CD1c-positive myeloid dendritic cell (primary cell): ENCODE results near the gene MTCH2.
A peak's percentile ranks its signal among the peaks of the same experiment; 100 is the strongest.

Experiments used
- DNase-seq: peaks from one replicate; pipeline ENCODE4 v3.0.0-alpha.2; 2016; ENCODE audit errors: extremely low spot score

MTCH2 gene

DNA sequence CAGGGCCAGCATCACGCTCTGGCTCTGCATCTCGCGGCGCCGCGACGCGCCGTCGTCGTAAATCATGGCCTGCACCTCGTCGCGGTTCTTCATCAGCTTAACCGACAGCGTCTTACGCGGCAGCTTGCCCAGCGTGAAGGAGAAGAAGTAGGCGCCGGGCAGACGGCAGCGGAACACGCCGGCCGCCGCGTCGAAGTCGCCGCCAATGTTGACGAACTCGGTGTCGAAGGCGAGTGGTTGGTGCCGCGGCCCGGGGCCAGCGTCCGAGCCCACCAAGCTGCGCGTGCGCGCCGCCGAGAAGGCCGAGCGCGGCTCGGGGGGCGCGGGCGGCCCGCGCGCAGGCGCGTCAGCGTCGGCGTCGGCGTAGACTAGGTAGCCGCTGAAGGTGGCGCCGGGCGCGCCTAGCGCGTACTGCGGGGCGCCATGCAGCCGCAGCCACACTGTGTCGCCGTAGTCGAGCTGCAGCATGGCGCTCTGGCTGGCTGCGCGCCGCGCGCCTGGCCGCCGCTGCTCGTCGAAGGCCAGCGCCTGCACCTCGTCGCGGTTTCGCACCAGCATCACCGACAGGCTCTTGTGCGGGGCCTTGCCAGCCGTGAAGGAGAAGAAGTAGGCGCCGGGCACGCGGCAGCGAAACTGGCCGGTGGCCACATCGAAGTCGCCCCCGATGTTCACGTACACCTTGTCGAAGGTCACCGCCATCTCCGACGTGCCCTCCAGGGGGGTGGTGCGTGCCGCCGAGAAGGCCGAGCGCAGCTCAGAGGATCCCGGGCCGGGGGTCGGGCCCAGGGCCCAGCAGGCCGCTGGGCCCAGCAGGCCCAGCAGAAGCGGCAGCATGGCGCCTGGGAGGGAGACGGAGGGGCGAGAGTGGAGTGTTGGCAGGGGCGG, 52.1 kb downstream of the MTCH2 start:
- DNase-seq = no peak

DNA sequence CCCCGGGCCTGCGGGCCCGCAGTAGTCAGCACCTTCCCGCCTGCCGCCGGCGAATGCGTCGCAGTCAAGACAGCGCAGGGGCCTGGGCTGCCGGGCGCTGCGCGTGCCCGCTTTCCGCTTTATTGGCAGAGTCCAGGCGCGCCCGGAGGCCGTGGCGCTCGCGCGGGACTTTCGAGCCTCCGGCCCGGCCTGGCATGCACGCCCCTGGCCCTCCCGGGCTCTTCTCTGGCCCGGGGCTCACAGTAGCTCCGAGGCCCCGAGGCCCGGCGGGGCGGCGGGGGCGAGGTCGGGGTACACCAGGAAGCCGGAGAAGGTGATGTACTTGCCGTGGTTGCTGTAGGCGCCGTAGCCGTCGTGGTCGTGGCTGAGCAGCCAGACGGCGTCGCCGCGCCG, 52.8 kb downstream of the MTCH2 start:
- no peak for DNase-seq

DNA sequence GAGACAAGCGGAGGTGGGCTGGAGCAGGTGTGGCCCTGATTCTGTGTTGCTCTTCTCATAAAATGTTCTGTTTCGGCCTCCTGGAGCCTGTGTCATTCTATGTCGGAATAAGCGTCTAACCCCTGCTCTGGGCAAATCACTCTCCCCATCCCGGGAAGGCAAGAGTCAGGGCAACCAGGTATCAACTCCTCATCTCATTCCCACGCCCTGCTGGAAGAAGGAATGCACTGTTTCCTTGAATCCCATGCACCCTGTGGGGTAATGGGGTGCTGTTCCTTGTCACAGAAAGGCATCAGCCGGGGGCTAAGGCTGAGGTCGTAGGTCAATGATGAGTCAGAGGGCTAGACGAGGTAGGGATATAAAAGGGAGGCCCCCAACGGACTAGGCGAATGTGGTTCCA, 53.2 kb downstream of the MTCH2 start:
- DNase-seq = no peak

- peak; percentile 82 for DNase-seq
These were observed 54.5 kb downstream of the MTCH2 start for GRCh38 chr11:47587723-47588326.

- peak; percentile 23 for DNase-seq
These were observed 55.2 kb downstream of the MTCH2 start for GRCh38 chr11:47587039-47587716.

- DNase-seq = no peak
These were observed 56.1 kb downstream of the MTCH2 start, which contains the start of gene FAM180B for GRCh38 chr11:47586098-47586855. Gene FAM180B, plus strand, starts transcription at chr11:47586678. Its CDS starts 91 bp downstream, at chr11:47586769.

- no peak for DNase-seq
These were observed 58.5 kb downstream of the MTCH2 start for GRCh38 chr11:47583844-47584243.

GRCh38 chr11:47578524-47579494, 63.5 kb downstream of the MTCH2 start, which contains the start of the genes KBTBD4 and NDUFS3:
Gene KBTBD4, minus strand, starts transcription at chr11:47578970. Its CDS starts 19 bp downstream, at chr11:47578951.
Gene NDUFS3, plus strand, starts transcription at chr11:47579074. Its CDS starts 18 bp downstream, at chr11:47579092.
- DNase-seq = peak; percentile 94

GRCh38 chr11:47577460-47578041, 64.8 kb downstream of the MTCH2 start:
- DNase-seq = no peak

- no peak for DNase-seq
These were observed 69.0 kb downstream of the MTCH2 start for GRCh38 chr11:47573321-47573720.

DNA sequence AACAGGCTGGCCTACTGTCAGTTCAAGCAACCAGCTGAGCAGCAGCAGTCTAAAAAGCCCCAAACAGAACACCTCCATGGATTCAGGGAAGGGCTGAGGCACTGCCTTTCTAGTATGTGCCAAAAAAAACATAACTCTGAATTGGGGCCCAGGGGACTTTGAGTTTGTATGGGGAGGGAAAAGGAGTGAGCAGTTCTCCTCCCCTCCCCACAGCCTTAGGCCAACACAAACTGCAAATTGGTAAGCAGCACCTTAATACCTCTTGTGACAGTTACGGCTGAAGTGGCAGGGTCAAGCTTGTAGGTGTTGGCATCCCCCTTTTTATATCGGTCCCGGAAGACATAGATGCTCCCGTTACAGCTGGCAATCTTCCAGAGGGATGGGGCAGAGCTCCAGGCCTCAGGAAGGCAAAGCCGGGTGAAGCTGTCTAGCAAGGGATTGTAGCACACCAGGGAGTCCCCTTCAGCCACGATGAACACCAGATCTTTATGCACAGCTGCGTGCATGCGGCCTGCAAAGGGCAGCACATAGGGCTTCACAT, 69.6 kb downstream of the MTCH2 start:
- no peak for DNase-seq

GRCh38 chr11:47571895-47572294, 70.5 kb downstream of the MTCH2 start:
- no peak for DNase-seq

- no peak for DNase-seq
These were observed 71.0 kb downstream of the MTCH2 start for GRCh38 chr11:47571357-47571729.

GRCh38 chr11:47570651-47571356, 71.6 kb downstream of the MTCH2 start:
- DNase-seq = peak; percentile 41

GRCh38 chr11:47569646-47570045, 72.7 kb downstream of the MTCH2 start:
- no peak for DNase-seq
